HCT116 (cell line): ENCODE measurements around the gene GJB1. TPM values are rescaled to one million over a fixed set of nuclear protein-coding genes. Genes with fewer than 3 reads are reported as not detected.

ENCODE experiments used
- ATAC-seq: fragments of 200-7000 bp; cut with Tn5 transposase; 2 replicates; pipeline ENCODE4 v1.9.1; 2020; ENCODE audit warnings: mild to moderate bottlenecking, moderate library complexity
- BruUV-seq: library from RNA; stranded (reverse); fragments of 400-500 nt; replicated peaks from 2 replicates; lab custom pipeline; 2021; lab: Mats Ljungman, UMichigan
- CTCF ChIA-PET: fragments of 300-600 bp; sonication (Branson Sonifier 250); formaldehyde crosslinking; loops from one replicate; lab custom pipeline; 2021; ENCODE audit warnings: antibody characterized with exemption; lab: Charles Lee
- POLR2A ChIA-PET: fragments of 300-600, 350-600 bp; sonication (Branson Sonifier 250); formaldehyde crosslinking; loops from one replicate; lab custom pipeline; 2021; ENCODE audit warnings: antibody characterized with exemption; lab: Charles Lee
- RAD21 ChIA-PET, 2 experiments: fragments of 300-600 bp; sonication (Branson Sonifier 250); formaldehyde crosslinking; loops; one replicate each; lab custom pipeline; 2023; ENCODE audit warnings: low total read pairs in 2 of 2; ENCODE audit not compliant: uncharacterized antibody in 2 of 2, unreplicated experiment in 2 of 2, low non-redundant PET in 1 of 2; lab: Charles Lee
- DNase-seq: peaks from one replicate; pipeline ENCODE4 v3.0.0-alpha.2; 2010; ENCODE audit warnings: low read depth, low spot score
- H2AFZ ChIP-seq: fragments of 200-600 bp; shearing (Covaris generic), sonication (generic); 2 replicates; pipeline ENCODE4 v1.6.1; 2017; ENCODE audit warnings: low read depth, mixed run types, mixed read lengths, antibody characterized with exemption, low read length; ENCODE audit not compliant: poor library complexity, severe bottlenecking
- H3K27ac ChIP-seq: 2 replicates; pipeline ENCODE4 v1.5.1; 2012; ENCODE audit warnings: low read depth, low read length
- H3K27me3 ChIP-seq: fragments of 200-600 bp; sonication (generic); 2 replicates; pipeline ENCODE4 v1.6.1; 2016; ENCODE audit warnings: mixed run types, low read length, mixed read lengths; ENCODE audit not compliant: insufficient read depth
- H3K36me3 ChIP-seq, 2 experiments: fragments of 200-500 bp in 1 of 2; fragments of 200-600 bp in 1 of 2; sonication (Bioruptor generic) in 1 of 2; sonication (generic) in 1 of 2; 2 replicates each; pipeline versions ENCODE4 v1.5.1 to v1.6.1; 2014 to 2016; ENCODE audit warnings: low read length in 2 of 2, inconsistent platforms in 1 of 2, mixed read lengths in 1 of 2, mixed run types in 1 of 2; ENCODE audit not compliant: insufficient read depth in 2 of 2, control insufficient read depth in 1 of 2
- H3K4me1 ChIP-seq, 2 experiments: fragments of 200-600 bp in 1 of 2; sonication (generic) in 1 of 2; 2 replicates each; pipeline versions ENCODE4 v1.5.1 to v1.6.1; 2012 to 2017; ENCODE audit warnings: low read length in 2 of 2, inconsistent platforms in 1 of 2, mild to moderate bottlenecking in 1 of 2, mixed read lengths in 1 of 2, mixed run types in 1 of 2, moderate library complexity in 1 of 2; ENCODE audit not compliant: insufficient read depth in 2 of 2, control insufficient read depth in 1 of 2
- H3K4me2 ChIP-seq: fragments of 200-600 bp; sonication (generic); 2 replicates; pipeline ENCODE4 v1.6.1; 2017; ENCODE audit warnings: mixed run types, low read length, mixed read lengths
- H3K4me3 ChIP-seq, 2 experiments: fragments of 200-600 bp in 1 of 2; sonication (generic) in 1 of 2; replicated peaks in 1 of 2; 2 replicates each; pipeline ENCODE4 v1.5.1; 2011 to 2016; ENCODE audit warnings: low read length in 2 of 2, control low read depth in 1 of 2, low read depth in 1 of 2, mild to moderate bottlenecking in 1 of 2, mixed read lengths in 1 of 2, mixed run types in 1 of 2
- H3K79me2 ChIP-seq: fragments of 200-600 bp; sonication (generic); 2 replicates; pipeline ENCODE4 v1.6.1; 2017; ENCODE audit warnings: mild to moderate bottlenecking, mixed run types, low read length, moderate library complexity, mixed read lengths; ENCODE audit not compliant: insufficient read depth
- H3K9ac ChIP-seq: fragments of 200-600 bp; sonication (generic); 2 replicates; pipeline ENCODE4 v1.6.1; 2016; ENCODE audit warnings: low read length, mixed read lengths
- H3K9me2 ChIP-seq: fragments of 200-600 bp; sonication (generic), shearing (Covaris generic); 2 replicates; pipeline ENCODE4 v1.6.1; 2017; ENCODE audit warnings: mixed run types, mild to moderate bottlenecking, moderate library complexity; ENCODE audit not compliant: insufficient read depth
- H3K9me3 ChIP-seq, 2 experiments: fragments of 200-500 bp in 1 of 2; fragments of 200-600 bp in 1 of 2; sonication (Bioruptor generic) in 1 of 2; sonication (generic) in 1 of 2; 2 replicates each; pipeline ENCODE4 v1.6.1; 2014 to 2017; ENCODE audit warnings: low read length in 2 of 2, mixed read lengths in 2 of 2, inconsistent platforms in 1 of 2, low read depth in 1 of 2, mild to moderate bottlenecking in 1 of 2, mixed run types in 1 of 2, moderate library complexity in 1 of 2; ENCODE audit not compliant: control insufficient read depth in 1 of 2, insufficient read depth in 1 of 2
- H4K20me1 ChIP-seq: fragments of 200-600 bp; sonication (generic), shearing (Covaris generic); 2 replicates; pipeline ENCODE4 v1.6.1; 2017; ENCODE audit warnings: mixed run types, mild to moderate bottlenecking, moderate library complexity; ENCODE audit not compliant: insufficient read depth
- CBX3 ChIP-seq: IDR thresholded peaks from 2 replicates; pipeline ENCODE4 v1.6.1; 2012; ENCODE audit warnings: low read depth
- CEBPB ChIP-seq: IDR thresholded peaks from 2 replicates; pipeline ENCODE4 v1.6.1; 2012; ENCODE audit warnings: low read depth
- EZH2 ChIP-seq: fragments of 200-600 bp; sonication (generic); IDR thresholded peaks from 2 replicates; pipeline ENCODE4 v1.6.1; 2017; ENCODE audit warnings: antibody characterized with exemption, mixed run types
- EZH2phosphoT487 ChIP-seq: fragments of 200-600 bp; IDR thresholded peaks from 2 replicates; pipeline ENCODE4 v1.6.1; 2018; ENCODE audit warnings: antibody characterized with exemption, borderline replicate concordance
- FOSL1 ChIP-seq: IDR thresholded peaks from 2 replicates; pipeline ENCODE4 v1.6.1; 2012; ENCODE audit warnings: low read depth
- YY1 ChIP-seq: IDR thresholded peaks from 2 replicates; pipeline ENCODE4 v1.6.1; 2011; ENCODE audit warnings: low read length, low read depth, moderate library complexity, mild to moderate bottlenecking; ENCODE audit not compliant: insufficient replicate concordance; ENCODE audit errors: extremely low read depth
- ZFX ChIP-seq: fragments of 450-650 bp; IDR thresholded peaks from 2 replicates; pipeline ENCODE4 v1.6.1; 2017
- intact Hi-C: fragments of 100-400 bp; cut with micrococcal nuclease; formaldehyde crosslinking; loops from 2 replicates; pipeline ENCODE4 v1.10.0; 2022
- total RNA-seq: library from RNA; stranded (reverse); gene quantifications from one replicate; pipeline ENCODE4 v1.2.1, GENCODE V29; 2021; ENCODE audit not compliant: unreplicated experiment
- TF ChIP-seq, protein P1 (sequence below), 3 experiments: fragments of 200-600 bp in 1 of 3; sonication (generic) in 1 of 3; IDR thresholded peaks in 2 of 3; conservative IDR thresholded peaks in 1 of 3; 2 replicates each; pipeline ENCODE4 v1.5.1; 2012 to 2017; ENCODE audit warnings: low read depth in 2 of 3, low read length in 2 of 3, antibody characterized with exemption in 1 of 3, borderline replicate concordance in 1 of 3, control low read depth in 1 of 3, mild to moderate bottlenecking in 1 of 3, mixed read lengths in 1 of 3, mixed run types in 1 of 3, moderate library complexity in 1 of 3; ENCODE audit not compliant: insufficient read depth in 1 of 3
- TF ChIP-seq, protein P2 (sequence below): IDR thresholded peaks from 2 replicates; pipeline ENCODE4 v1.6.1; 2012
- TF ChIP-seq, protein P3 (sequence below): IDR thresholded peaks from 2 replicates; pipeline ENCODE4 v1.6.1; 2012
- TF ChIP-seq, protein P4 (sequence below): IDR thresholded peaks from 2 replicates; pipeline ENCODE4 v1.6.1; 2012; ENCODE audit warnings: low read depth

GJB1 gene
- total RNA-seq, 1 experiment from 2014 or later, result not detected

DNA sequence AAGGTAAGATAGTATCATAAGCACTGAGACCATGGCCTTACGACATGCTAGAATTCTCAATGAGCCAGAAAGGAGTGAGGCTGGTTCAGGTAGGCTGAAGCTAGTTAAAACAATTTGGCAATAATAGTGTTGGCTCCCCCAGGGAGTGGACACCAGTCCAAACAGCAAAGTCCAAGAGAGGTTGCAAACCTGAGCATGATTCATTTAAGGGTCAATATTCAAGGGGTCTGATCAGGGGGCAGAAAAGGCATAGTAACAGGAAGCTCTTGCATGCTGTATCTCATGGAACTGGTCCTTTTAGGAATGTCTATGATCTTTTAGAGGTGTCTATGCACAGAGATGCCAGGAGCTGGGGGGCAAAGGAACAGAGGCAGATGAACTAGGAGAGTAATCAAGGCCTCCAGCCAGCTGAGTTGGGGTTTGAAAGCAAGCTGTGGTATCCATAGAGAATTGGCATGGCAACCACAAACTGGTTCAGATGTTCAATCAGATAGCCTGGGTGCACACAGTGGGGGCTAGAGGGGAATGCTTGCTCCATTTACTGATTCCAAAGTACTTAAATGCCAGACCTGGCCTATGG lies 5.1 kb downstream of the GJB1 start:
- TF ChIP-seq EZH2phosphoT487 (no peak), EZH2 (no peak), FOSL1 (no peak), YY1 (no peak), ZFX (no peak), CBX3 (no peak), CEBPB (no peak)
- TF ChIP-seq, protein P1, sequence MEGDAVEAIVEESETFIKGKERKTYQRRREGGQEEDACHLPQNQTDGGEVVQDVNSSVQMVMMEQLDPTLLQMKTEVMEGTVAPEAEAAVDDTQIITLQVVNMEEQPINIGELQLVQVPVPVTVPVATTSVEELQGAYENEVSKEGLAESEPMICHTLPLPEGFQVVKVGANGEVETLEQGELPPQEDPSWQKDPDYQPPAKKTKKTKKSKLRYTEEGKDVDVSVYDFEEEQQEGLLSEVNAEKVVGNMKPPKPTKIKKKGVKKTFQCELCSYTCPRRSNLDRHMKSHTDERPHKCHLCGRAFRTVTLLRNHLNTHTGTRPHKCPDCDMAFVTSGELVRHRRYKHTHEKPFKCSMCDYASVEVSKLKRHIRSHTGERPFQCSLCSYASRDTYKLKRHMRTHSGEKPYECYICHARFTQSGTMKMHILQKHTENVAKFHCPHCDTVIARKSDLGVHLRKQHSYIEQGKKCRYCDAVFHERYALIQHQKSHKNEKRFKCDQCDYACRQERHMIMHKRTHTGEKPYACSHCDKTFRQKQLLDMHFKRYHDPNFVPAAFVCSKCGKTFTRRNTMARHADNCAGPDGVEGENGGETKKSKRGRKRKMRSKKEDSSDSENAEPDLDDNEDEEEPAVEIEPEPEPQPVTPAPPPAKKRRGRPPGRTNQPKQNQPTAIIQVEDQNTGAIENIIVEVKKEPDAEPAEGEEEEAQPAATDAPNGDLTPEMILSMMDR (IDR thresholded peaks at IDR 0.05 in 2 of 3, conservative IDR thresholded peaks at IDR 0.05 in 1 of 3; ENCODE audit: borderline replicate concordance in 1 of 3, insufficient read depth in 1 of 3, low read depth in 2 of 3, low read length in 2 of 3), result no peak
- TF ChIP-seq, protein P2, sequence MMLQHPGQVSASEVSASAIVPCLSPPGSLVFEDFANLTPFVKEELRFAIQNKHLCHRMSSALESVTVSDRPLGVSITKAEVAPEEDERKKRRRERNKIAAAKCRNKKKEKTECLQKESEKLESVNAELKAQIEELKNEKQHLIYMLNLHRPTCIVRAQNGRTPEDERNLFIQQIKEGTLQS, result no peak
- TF ChIP-seq, protein P3, sequence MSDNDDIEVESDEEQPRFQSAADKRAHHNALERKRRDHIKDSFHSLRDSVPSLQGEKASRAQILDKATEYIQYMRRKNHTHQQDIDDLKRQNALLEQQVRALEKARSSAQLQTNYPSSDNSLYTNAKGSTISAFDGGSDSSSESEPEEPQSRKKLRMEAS, result no peak
- TF ChIP-seq, protein P4, sequence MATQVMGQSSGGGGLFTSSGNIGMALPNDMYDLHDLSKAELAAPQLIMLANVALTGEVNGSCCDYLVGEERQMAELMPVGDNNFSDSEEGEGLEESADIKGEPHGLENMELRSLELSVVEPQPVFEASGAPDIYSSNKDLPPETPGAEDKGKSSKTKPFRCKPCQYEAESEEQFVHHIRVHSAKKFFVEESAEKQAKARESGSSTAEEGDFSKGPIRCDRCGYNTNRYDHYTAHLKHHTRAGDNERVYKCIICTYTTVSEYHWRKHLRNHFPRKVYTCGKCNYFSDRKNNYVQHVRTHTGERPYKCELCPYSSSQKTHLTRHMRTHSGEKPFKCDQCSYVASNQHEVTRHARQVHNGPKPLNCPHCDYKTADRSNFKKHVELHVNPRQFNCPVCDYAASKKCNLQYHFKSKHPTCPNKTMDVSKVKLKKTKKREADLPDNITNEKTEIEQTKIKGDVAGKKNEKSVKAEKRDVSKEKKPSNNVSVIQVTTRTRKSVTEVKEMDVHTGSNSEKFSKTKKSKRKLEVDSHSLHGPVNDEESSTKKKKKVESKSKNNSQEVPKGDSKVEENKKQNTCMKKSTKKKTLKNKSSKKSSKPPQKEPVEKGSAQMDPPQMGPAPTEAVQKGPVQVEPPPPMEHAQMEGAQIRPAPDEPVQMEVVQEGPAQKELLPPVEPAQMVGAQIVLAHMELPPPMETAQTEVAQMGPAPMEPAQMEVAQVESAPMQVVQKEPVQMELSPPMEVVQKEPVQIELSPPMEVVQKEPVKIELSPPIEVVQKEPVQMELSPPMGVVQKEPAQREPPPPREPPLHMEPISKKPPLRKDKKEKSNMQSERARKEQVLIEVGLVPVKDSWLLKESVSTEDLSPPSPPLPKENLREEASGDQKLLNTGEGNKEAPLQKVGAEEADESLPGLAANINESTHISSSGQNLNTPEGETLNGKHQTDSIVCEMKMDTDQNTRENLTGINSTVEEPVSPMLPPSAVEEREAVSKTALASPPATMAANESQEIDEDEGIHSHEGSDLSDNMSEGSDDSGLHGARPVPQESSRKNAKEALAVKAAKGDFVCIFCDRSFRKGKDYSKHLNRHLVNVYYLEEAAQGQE, result no peak
- DNase-seq, result no peak
- no peak overlapping the region for H3K4me2 ChIP-seq
- H3K27me3 ChIP-seq, result no peaks in the 10 kb centered on the region
- no peaks in the 10 kb centered on the region for H3K9me3 ChIP-seq
- no peak overlapping the region for H2AFZ ChIP-seq
- RAD21 ChIA-PET, result no interaction called here
- BruUV-seq, result no TSS peak
- H4K20me1 ChIP-seq, result no peaks in the 10 kb centered on the region
- H3K79me2 ChIP-seq, result no peaks in the 10 kb centered on the region
- H3K9ac ChIP-seq, result no peak overlapping the region
- POLR2A ChIA-PET, result no interaction called here
- H3K4me1 ChIP-seq, result no peaks in the 10 kb centered on the region
- no peak overlapping the region for H3K4me3 ChIP-seq
- ATAC-seq, result no peak
- no peaks in the 10 kb centered on the region for H3K9me2 ChIP-seq
- H3K27ac ChIP-seq, result no peak overlapping the region
- H3K36me3 ChIP-seq, result no peaks in the 10 kb centered on the region
- intact Hi-C loops, result no loop called here
- CTCF ChIA-PET, result no interaction called here
